Sigmoid colon (tissue), 4 donors: ENCODE results near the gene TFEB.

Experiments used
- CTCF ChIP-seq, 4 experiments: fragments of 450-650 bp in 3 of 4; fragments of 200-600 bp in 1 of 4; IDR thresholded peaks; one replicate each; pipeline ENCODE4 v1.5.1; 2016 to 2019; ENCODE audit warnings: antibody characterized with exemption in 4 of 4, mild to moderate bottlenecking in 3 of 4, moderate library complexity in 2 of 4
- POLR2AphosphoS5 ChIP-seq, 4 donors: sonication (generic); formaldehyde crosslinking; IDR thresholded peaks; one replicate each; pipeline ENCODE4 v1.6.1; 2017; ENCODE audit warnings: antibody characterized with exemption in 4 of 4

DNA sequence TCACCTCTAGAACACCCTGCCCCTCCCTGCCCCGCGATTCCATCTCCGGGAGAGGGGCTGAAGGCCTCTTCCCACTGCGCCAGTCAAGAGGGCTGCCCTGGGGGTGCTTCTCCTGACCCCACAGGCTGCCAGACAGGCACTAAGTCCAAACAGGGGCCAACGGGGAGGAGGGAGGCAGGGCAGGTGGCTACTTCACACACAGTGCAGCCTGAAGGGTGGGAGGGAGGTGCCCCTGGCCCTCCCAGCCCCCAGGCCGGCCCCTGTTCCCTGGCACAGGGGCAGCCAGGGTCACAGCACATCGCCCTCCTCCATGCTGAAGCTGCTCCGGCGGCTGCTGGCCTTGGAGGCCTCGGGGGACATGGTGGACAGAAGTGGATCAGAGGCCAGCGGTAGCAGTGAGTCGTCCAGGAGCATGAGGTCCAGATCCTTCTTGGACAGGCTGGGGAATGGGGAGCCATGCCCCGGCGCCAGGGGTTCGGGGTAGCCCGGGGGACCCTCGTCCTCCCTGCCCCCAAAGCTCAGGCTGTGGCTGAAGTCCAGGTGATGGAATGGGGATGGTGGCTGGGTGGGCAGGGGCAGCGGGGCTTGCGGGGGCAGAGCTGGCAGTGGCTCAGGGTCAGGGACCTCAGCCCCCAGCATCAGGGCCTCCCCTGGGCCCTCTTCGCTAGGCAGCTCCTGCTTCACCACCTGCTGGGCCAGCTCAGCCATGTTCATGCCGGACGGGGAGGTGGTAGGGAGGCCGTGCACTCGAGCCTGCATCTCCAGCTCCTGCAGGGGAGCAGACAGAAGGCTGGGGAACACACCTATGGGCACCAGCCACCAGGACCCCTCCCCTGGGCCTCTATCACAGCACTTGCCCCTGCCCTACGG is 50.9 kb downstream of the TFEB start:
- TF ChIP-seq POLR2AphosphoS5 (IDR thresholded peaks at IDR 0.05) (no peak), CTCF (IDR thresholded peaks at IDR 0.05) (no peak)
